Measurements from ENCODE around the gene EIF4E1B.
A peak's percentile ranks its signal among the peaks of the same experiment; 100 is the strongest.

Gene EIF4E1B

DNA sequence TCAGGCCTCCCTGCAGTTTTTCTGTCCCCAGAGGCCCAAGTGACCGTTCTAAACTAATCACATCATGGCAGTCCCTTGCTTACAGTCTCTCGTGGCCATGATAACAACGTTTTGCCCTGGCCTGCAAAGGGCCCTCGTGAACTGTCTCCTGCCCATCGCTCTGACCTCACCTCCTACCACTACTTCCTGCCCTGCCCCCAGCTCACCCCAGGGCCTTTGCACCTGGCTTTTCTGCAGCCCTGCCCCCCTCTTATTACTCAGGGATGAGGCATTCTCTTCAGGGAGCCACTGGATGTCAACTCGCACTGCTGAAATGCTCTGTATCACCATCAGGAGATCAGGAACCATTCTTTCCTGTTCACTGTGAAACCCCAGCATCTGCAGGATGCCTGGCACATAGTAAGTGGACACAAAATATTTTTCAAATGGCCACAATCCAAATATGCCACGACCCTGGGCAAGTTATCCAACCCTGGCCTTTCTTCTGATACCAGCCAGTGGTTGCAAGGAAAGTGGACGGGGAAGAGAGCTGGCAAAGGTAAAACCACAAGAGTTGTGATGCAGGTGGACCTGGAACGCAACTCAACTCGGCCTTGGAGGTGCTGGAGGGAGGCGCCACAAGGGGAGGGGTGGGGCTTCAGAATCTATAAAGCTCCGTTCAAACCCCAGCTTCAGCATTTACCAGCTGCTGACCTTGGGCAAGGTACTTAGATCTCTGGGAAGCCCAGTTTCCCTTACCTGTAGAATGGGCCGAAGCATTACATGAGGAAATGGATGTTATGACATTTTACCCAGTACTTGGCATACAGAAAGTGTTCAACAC is 1.9 kb upstream of the EIF4E1B start:
- DNase-seq: no peak

DNA sequence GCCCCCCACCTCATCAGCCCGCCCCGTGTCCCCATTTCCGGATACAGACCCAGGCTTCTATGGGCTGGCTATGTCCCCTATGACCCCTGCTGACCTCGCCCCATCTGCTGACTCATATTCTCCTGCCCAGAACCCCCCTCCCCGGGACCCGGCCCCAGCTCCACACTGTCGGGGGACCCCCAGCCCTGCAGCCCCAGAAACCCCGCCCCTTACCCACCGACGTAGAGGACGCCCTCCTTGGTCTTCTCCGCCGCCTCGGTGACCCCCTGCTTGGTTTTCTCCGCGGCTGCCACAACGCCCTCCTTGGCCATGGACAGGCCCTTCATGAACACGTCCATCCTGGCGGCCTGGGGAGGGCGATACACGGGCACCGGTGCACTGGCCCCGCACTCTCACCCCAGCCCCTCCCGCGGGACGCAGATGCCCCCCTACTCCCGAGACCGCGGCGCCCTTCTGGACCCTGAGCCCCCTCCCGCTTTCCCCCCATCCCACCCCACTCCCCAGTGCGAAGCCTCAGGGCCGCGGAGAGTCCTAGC is 1.1 kb upstream of the EIF4E1B start:
- no peak for DNase-seq

DNA sequence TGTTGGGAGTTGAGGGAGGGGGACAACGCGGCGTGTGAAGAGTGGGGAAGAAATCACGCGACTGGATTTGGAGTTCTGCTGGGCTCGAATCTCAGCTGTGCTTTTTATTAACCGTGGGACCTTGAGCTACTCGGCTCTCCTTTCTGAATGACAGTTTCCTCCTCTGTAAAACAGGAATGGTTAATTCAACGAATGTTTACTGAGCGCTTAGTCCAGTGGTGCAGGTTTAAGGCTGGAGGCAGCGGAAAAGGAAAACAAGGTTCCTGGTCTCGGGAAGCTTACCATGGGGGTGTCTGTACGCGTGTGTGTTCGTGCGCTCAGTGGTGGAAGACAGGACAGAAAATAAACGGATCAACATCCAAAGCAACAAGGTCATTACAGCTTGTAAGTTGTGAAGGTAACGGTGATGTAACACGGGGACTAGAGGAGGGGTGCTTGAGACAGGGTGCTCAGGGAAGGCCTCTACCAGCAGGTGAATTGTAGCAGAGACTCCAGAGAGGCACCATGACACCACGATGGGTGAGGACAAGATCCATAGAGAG is 277 bp downstream of the EIF4E1B start:
- no peak for DNase-seq

DNA sequence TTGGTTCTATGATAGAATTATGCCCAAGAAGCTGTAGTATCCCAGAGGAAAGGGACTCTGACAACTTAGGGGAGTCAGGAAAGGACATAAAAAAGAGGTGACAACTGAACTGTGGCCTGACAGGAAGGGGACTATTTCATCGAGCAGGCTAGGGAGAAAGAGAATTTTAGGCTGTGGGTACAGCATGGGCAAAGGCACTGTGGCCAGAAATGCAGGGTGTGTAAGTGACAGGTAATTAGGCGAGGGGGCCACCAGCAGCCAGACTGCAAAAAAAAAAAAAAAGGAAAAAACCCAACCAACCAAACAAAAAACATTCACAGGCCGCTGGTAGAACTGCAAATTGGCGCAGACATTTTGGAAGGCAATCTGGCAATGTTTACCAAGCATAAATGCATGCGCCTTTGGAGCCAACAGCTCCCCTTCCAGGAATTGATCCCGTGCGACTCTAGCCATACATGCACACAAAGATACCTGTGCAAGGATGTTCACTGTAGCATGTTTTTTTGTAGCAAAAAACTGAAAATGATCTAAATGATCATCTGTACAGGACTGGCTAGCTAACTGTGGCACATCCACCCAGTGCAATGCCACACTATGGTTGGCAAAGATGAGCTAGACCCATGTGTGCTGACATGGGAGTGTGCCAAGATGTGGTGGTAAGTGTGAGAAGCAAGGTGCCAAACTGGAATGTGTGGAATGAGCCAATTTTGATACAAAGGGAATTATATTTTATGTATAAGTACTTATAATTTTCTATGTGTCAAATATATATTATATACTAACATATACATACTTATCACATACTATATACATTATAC is 1.1 kb downstream of the EIF4E1B start:
- DNase-seq: no peak

DNA sequence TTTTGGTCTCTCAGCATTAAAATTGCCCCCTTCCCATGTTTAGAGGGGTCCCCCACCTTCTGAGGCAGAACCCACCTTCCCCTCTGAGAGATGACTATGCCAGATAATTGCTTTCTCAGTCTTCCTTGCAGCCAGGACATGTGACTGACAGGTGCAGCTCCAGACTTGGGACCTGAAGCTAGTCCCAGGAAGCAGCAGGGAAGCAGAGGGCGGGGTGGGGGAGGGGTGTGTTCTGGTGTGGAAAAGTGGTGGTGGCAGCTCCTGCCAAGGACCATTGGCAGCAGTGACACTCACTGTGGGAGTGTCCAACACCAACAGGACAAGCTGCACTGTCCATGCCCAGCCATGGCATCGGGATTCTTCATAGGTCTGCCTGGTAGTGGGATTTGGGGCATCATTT is 2.3 kb downstream of the EIF4E1B start:
- DNase-seq: no peak

DNA sequence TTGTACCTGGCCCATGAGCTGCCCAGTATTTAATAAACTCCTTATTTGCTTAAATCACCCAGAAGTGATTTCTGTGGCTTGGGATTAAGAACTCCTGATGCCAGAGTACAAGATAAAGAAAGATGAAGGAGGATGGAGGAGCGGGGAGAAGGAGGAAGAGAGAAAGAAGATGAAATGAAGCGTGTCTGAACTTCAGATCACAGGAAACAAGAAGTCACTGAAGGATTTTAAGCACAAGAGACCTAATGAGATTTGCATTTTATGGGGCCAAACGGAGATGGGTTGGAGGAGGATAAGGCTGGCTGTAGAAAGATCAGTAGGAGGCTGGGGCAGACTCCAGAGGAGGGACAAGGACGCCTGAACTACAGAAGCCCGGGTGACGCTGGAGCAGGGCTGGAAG is 3.1 kb downstream of the EIF4E1B start:
- no peak for DNase-seq

DNA sequence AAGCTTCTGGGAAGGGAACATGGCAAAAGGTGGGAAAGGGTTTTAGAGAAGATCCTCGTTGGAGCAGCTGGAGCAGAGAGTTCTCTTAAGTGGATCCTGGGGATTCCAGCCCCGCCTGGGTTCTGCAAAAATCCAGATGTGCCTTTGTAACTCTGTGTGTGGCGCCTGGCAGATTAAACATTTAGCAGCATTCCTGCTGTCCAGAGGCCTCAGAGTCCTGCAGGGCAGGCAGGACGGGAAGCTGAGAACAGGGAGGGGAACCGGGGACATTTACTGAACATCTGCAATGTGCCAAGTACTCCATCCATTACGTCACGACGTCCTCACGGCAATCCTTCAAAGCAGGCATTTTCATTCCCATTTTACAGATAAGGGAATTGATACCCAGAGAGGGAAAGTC is 6.0 kb downstream of the EIF4E1B start:
- DNase-seq: no peak

DNA sequence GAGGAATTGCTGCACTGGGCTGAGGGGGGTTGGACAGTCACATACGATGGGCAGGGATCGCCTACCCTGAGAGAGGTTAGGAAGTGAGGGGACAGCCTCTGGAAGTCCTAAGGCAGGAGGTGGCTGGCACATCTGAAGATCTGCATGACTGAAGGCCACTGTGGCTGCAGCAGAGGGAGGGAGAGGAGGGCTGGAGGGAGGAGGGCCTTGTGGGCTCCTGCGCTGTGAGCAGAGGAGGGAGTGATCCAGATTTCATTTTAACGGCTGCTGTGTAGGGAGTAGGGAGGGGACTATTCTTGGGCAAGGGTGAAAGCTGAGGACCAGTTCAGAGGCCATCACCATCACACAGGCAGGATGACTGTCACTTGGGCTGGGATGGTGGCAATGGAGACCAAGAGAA is 7.1 kb downstream of the EIF4E1B start:
- DNase-seq: no peak

DNA sequence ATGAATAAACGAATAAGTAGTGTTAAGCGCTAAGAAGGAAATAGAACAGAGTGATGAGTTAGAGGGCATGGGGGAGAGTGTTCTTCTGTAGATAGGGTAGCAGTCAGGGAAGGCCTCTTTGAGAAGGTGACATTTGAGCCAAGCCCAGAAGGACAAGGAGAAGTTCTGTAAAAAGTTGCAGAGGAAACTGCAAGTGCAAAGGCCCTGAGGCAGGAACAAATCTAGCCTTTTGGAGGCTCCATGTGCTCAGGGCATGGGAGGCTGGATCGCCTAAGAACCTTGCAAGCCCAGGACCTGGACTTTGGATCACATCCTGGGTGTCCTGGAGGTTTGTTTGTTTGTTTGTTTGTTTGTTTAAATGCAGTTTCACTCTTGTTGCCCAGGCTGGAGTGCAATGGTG is 8.0 kb downstream of the EIF4E1B start:
- DNase-seq: no peak

DNA sequence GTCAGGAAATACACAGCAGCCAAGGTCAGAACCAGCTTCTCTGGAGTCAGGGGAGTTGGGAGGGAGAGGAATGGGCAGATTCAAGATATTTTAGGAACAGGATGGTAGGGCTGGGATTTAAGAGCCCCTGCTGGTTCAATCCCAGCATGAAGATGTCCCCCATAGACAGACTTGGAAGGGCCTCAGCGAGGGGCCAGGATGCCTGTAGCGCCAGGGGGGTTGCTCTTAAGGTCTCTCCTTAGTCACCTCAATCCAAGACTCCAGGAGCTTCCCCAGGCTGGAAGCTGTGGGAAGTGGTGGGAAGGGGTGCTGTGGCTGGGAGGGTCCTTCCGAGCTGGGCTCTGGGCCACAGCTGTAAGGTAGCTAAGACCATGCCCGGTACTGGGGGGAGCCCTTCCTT is 8.7 kb downstream of the EIF4E1B start:
- DNase-seq: no peak

DNA sequence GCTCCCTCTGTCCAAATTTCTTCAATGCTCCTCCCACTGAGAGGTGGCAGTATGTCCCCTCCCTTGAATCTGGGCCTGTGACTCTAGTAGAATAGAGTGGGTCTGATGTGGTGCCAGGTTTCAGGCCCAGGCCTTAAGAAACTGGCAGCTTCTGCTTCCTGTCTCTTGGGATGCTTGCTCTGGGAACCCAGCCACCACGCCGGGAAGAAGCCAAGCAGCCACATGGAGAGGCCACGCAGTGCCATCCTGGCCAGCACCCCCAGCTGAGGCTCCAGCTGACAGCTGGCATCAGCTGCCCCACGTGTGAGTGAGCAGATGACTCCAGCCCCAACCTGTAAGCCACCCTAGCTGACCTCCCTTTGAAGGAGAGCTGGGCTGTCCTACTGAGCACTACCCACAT is 9.5 kb downstream of the EIF4E1B start:
- DNase-seq: no peak

DNA sequence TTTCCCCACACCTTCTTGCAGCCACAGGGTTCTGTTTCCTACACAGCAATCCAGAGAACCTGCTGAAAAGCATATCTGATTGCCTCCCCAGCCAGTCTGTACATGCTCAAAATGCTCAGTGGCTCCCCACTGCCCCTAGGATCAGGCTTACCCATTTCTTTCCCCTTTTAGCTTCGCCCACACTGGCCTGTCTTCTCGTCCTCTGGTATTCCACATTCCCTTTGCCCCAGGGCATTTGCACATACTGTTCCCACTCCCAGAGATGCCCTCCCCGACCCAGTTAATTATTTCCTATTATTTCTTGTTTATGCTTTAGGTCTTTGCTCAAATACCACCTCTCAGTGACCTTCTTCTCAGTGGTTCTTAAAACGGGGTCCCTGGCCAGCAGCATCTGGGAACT is 10.1 kb downstream of the EIF4E1B start:
- DNase-seq: no peak

DNA sequence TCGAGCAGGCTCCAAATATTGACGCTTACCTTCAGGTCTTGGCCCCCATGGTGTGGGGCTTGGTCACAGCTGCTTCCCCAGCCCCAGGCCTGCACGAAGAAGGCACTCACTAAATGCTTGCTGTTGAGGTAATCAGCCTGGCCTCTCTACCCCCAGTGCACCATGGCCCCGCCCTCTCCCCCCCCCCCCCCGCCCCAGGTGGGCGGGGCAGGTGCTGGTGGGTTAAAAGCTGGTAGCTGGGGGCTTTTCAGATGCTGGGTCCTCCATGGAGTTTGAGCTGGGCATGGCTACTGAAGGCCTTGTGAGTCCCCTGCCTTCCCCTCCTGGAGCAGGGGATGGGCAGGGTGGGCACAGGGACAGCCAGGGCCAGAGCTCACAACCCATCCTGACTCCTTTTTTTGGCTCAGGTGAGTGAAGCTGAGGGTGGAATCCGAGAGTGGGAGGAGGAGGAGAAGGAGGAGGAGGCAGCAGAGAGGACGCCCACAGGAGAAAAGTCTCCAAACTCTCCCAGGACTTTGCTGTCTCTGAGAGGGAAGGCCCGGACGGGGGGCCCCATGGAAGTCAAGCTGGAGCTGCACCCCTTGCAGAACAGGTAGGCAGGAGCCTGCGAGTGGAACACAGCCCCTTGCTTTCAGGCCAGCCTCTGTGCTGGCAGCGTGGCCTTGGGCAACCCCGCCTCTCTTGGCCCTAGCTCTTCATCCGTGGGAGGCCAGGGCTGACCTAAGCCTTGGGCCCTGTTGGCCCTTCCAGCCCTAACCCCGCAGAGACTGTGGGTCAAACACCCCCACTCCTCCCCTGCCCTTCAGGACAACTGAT is 12.4 kb downstream of the EIF4E1B start:
- no peak for DNase-seq

DNA sequence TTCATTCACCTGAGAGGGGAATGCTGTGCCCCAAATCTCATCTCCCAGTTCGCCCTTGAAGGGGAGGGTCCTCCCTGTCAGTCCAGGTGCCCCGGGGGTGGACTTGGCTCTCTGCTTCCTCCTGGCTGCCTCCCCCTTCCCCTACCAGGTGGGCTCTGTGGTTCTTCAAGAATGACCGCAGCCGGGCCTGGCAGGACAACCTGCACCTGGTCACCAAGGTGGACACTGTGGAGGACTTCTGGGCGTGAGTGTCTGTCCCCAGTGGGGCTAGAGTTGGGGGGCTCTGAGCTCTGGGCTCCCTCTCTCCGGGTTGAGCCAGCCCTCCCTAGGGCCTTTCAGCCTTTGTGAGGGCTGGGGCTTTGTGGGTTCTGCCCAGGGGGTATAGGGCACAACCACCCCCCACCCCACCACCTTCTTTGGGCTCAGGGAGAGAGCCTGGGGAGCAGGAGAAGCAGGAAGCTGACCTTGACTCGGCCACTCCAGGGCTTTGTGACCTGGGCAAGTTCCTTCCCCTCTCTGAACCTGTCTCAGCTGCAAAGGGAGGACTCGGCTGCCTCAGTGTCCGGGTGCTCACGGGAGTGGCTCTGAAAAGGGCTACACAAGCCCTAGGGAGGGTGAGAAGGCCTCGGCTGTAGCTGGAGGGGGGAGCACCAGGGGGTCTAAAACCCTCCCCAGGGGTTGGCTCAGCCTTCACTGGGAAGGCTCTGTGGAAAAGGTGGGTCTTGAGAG is 13.2 kb downstream of the EIF4E1B start:
- DNase-seq: no peak

DNA sequence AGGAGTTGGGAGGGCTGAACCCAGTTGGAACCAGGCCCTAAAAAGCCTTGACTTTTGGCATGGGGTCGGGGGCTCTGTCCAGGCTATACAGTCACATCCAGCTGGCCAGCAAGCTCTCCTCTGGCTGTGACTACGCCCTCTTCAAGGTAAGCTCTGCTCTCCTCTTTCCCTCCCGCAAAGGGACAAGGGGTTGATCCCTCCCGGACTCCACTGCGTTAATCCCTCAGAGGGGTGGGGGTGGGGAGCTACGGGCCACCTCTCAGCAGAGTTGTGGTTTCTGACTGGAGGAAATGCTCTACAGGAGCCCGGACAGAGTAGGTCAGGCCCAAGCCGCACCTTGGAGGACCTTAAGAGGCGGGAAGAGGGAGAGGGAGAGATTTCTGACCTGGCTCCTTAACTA is 13.8 kb downstream of the EIF4E1B start:
- DNase-seq: no peak

DNA sequence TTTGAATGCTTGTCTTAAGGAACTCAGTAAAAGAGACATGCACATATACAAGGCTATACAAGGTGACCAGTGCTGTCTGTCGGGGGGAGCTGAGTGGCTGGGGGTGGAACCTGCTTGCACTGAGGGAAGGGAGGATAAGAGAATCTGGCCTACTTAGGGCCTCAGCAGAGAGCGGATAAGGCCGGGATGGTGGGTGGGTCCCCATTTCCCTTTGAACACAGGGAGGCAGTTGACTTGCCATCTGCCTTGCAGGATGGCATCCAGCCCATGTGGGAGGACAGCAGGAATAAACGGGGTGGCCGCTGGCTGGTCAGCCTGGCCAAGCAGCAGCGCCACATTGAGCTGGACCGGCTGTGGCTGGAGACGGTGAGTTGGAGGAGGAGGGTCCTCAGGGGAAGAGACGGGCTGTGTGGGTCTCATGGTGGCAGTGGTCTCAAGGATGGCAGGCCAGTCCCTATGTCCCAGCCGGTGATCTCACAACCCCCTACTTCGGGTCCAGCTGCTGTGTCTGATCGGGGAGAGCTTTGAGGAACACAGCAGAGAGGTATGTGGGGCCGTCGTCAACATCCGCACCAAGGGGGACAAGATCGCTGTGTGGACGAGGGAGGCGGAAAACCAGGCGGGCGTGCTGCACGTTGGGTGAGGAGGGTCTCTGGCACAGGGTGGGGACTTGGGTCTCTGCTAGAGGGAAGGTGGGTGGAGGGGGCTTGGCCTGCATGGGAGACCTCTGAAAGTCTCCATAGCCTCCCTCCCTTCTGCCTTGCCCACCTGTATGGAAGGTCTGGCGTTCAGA is 14.6 kb downstream of the EIF4E1B start:
- no peak for DNase-seq

DNA sequence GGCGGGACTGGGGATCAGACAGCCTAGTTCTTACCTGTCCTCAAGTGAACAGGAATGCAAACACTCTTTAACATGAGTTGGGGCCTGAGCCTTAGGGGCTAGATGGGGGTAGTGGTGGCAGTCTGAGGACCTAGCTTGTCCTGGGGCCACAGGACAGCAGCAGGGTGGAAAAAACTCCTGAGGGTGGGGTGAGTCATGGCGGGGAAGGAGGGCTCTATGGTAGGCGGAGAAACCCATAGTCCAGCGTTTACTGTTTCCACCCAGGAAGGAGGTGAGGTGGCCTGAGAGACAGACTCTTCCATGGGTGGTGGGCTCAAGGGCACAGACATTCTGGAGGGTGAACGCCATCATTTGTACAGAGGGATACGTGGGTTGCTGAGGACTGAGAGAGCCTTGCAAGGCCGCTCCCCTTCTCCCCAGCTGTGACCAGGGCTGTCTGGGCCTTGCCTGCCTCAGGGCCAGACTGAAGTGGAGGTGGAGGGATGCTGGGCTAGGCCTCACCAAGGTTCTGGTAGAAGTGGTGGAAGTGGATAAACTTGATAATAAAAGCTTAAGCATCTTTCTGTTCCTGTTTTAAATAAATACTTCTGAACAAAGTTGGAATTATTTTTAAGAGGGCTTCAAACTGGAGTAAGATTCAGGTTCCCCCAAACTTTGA is 15.7 kb downstream of the EIF4E1B start:
- no peak for DNase-seq

DNA sequence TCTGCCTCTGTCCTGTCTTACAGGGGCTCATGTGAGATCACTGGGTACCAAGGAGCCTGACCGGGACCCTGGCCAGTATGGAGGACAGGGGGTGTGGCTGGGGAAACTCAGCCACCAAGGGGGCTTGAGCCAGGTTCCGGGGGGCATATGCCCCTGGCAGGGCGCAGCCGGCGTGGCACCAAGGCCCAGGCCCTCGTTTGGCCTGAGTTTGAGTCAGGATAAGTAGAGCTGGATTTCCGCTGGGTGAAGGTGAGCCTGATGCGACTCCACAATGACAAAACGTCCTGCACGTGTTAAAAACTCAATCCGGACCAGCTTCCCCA is 16.2 kb downstream of the EIF4E1B start:
- no peak for DNase-seq

DNA sequence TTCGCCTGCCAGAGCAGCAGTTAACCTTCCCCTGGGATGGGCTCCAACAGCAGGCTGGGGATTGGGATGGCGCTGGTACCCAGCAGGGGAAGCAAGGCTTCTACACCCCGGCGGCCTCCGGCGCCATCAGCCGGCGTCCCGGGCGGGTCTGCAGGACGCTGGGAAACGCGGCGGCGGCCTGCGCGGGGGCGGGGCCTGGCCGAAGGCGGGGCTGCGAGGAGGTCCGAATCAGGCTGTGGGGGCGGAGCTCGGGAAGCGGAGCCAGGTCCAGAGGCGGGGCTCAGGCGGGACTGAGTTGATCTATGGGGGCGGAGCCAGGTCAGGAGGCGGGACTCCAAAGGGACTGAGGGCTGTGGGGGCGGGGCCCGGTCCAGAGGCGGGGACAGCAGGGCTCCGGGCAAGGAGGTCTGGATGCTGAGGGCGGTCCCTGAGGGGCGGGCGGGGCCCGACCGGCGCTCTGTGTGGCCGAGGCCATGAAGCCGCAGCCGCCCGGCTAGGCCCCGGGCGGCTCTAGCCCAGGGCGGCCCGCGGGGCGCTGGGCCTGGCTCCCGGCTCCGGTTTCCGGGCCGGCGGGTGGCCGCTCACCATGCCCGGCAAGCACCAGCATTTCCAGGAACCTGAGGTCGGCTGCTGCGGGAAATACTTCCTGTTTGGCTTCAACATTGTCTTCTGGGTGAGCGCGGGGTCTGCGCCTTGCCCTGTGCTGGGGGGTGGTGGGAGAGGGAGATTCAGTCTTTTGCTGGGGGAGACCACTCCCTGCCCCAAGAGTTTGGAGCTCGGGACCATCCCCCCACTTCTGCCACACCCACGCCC is 16.8 kb downstream of the EIF4E1B start, which contains the start of gene TSPAN17:
TSS of gene TSPAN17 (plus strand) at position 455 of the 813 bp plus-strand sequence. CDS start at position 587, 132 bp downstream.
- DNase-seq: peak; percentile 99 to 100

Data from stimulated activated CD4-positive, alpha-beta T cell treated with anti-CD3 and anti-CD28 coated beads, Interleukin-2, amount 100 ng/mL, for 48 hours (primary cell).